NCI-H526 (cell line): ENCODE data around the gene C4B.
"Not testable (repeated sequence)": the region's sequence is repeated elsewhere in the genome, so short reads cannot be mapped to it uniquely, and the experiment has no call there.

Source experiments
- DNase-seq, 2 experiments: peaks; one replicate each; lab custom pipeline; 2025; lab: John Stamatoyannopoulos, UW

C4B gene

DNA sequence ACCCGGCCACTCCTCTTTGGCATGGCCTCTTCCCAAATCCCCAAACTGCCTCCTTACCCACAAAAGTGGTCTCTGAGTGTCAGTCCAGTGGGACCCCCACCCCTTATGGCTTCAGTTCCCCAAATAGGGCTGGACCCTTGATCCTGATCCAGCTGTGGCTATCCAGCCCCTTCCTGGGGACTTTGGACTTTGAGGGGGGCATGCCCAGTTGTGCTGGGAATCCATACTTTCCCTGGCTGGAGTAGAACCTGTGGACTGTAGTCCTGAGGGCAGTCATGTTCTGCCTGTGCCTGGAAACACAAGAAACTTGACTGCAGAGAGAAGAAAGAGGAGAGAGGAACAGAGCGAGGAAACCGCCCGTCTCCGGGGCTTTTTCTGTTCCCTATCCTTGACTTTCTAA, 22.5 kb downstream of the C4B start:
- DNase-seq: not testable (repeated sequence)

DNA sequence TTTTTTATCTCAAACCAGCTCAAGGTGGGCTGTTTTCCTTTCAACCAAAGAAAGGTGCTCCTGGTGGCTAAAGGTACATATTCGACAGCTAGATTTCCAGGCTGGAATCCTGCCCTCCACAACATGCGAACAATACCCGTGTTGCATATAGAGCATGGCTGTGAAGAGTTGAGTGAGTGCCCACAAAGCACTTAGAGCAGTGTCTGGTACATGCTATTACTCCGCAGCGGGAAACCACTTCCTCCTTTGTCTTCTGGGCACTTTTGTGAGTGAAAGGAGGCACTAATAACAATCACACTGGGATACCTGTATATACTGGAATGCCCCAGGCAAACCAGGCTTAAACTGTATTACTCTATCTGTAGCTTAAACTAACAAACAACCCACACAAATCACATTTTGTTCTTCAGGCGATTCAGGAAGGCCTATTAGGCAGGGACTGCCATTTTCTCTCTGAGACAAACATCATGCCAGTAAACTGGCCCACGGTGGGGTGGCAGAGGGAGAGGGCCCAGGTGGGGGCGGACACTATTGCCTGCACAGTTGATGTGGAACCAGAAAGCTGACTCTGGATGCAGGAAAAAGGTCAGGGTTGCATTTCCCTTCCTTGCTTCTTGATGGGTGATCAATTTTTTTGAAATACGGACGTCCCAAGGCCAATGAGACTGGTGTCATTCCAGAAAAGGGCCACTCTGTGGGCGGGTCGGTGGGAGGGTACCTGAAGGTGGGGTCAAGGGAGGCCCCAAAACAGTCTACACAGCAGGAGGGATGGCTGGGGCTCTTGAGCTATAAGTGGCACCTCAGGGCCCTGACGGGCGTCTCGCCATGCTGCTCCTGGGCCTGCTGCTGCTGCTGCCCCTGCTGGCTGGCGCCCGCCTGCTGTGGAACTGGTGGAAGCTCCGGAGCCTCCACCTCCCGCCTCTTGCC, 23.3 kb downstream of the C4B start, which contains the start of gene CYP21A2:
CYP21A2 (plus strand) TSS at position 818 of the 927 bp plus-strand sequence; CDS start at position 826, 8 bp downstream.
- not testable (repeated sequence) for DNase-seq

DNA sequence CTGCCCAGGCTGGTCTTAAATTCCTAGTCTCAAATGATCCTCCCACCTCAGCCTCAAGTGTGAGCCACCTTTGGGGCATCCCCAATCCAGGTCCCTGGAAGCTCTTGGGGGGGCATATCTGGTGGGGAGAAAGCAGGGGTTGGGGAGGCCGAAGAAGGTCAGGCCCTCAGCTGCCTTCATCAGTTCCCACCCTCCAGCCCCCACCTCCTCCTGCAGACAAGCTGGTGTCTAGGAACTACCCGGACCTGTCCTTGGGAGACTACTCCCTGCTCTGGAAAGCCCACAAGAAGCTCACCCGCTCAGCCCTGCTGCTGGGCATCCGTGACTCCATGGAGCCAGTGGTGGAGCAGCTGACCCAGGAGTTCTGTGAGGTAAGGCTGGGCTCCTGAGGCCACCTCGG, 24.3 kb downstream of the C4B start:
- DNase-seq: not testable (repeated sequence)

DNA sequence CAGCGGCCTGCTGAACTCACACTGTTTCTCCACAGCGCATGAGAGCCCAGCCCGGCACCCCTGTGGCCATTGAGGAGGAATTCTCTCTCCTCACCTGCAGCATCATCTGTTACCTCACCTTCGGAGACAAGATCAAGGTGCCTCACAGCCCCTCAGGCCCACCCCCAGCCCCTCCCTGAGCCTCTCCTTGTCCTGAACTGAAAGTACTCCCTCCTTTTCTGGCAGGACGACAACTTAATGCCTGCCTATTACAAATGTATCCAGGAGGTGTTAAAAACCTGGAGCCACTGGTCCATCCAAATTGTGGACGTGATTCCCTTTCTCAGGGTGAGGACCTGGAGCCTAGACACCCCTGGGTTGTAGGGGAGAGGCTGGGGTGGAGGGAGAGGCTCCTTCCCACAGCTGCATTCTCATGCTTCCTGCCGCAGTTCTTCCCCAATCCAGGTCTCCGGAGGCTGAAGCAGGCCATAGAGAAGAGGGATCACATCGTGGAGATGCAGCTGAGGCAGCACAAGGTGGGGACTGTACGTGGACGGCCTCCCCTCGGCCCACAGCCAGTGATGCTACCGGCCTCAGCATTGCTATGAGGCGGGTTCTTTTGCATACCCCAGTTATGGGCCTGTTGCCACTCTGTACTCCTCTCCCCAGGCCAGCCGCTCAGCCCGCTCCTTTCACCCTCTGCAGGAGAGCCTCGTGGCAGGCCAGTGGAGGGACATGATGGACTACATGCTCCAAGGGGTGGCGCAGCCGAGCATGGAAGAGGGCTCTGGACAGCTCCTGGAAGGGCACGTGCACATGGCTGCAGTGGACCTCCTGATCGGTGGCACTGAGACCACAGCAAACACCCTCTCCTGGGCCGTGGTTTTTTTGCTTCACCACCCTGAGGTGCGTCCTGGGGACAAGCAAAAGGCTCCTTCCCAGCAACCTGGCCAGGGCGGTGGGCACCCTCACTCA, 25.0 kb downstream of the C4B start:
- not testable (repeated sequence) for DNase-seq

DNA sequence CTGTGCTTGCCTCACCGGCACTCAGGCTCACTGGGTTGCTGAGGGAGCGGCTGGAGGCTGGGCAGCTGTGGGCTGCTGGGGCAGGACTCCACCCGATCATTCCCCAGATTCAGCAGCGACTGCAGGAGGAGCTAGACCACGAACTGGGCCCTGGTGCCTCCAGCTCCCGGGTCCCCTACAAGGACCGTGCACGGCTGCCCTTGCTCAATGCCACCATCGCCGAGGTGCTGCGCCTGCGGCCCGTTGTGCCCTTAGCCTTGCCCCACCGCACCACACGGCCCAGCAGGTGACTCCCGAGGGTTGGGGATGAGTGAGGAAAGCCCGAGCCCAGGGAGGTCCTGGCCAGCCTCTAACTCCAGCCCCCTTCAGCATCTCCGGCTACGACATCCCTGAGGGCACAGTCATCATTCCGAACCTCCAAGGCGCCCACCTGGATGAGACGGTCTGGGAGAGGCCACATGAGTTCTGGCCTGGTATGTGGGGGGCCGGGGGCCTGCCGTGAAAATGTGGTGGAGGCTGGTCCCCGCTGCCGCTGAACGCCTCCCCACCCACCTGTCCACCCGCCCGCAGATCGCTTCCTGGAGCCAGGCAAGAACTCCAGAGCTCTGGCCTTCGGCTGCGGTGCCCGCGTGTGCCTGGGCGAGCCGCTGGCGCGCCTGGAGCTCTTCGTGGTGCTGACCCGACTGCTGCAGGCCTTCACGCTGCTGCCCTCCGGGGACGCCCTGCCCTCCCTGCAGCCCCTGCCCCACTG, 25.9 kb downstream of the C4B start:
- not testable (repeated sequence) for DNase-seq

DNA sequence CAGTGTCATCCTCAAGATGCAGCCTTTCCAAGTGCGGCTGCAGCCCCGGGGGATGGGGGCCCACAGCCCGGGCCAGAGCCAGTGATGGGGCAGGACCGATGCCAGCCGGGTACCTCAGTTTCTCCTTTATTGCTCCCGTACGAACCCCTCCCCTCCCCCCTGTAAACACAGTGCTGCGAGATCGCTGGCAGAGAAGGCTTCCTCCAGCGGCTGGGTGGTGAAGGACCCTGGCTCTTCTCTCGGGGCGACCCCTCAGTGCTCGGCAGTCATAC, 26.4 kb downstream of the C4B start:
- not testable (repeated sequence) for DNase-seq

DNA sequence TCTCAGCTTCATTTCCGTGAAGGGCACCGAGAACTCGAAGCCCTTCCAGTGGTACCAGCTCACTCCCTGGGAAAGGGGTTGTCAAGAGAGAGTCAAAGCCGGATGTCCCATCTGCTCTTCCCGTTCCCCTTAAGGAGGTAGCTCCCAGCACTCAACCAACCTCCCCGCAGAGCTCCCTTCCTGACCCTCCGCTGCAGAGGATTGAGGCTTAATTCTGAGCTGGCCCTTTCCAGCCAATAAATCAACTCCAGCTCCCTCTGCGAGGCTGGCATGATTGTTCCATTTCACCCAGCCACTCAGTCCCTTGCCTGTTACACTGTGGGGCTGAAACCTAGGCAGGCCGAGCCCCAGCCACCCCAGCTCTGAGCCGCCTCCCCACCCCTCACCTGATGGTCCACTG, 26.8 kb downstream of the C4B start:
- not testable (repeated sequence) for DNase-seq

DNA sequence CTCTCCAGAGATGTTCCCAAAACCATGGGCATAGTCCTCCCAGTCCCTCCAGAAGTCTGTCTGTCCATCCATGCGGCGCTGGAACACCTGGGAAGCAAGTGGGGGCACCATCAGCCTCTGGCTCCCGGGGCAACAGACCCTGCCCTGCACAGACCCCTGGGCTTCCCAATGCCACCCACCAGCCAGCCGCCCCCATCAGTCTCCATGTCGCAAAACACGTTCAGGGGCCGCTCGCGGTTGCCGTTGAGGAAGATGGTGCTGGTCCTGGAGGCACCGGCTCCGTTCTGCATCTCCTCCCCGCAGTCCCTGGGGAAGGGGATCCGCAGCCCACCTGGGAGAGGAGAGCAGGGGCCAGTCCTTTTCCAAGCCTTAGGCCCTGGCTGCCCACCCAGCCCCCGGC, 27.7 kb downstream of the C4B start:
- not testable (repeated sequence) for DNase-seq

DNA sequence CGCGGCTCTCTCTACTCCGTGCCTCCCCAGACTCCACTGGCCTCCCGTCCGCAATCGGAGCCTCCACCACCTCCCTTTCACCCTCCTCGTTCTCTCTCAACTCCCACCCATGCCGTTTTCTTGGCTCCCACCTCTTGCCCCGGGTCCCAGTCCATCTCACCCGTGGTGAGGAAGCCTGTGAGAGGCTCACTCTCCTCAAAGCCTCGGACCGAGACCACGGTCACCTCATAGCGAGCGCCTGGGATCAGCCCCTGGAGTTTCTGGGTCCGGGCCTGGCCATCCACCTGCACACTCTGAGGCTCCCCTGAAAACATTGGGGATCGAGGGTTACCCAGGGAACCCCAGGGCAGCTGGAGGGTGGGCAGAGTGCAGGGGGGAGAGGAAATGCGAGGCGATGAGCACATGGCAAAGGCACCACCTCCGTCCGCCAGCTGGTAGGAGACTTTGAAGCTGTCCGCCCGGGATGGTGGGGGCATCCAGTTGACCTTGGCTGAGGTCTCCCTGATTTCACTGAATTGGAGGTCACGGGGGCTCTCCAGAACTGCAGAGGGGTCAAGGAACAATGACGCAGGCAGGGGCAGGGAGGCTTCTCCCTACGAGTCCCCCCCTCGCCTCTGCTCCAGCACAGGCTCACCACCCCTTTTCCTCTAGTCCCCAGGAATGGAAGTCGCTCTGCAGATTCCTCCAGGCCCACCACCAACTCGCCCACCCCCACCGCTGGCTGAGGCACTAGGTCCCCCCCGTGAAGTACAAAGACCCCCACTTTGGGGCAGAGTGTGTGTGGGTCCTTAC, 29.2 kb downstream of the C4B start:
- DNase-seq: not testable (repeated sequence)

DNA sequence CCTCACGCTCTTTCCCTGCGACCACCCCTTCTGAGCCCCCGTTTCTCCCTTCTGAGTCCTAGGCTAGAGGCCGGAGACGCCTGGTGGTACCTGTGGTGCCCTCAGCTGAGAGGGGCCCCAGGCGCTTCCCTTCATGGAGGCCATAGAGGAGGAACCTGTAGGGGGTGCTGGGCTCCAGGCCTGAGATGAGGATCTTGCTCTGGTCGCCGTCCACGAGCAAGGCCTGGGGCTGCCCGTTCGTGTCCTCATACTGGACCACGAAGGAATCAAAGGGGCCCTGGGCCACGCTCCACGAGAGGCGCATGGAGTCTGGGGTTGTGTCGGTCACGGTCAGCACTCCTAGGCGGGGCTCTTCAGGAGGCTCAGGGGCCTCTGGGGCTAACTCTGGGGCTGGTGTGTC, 30.3 kb downstream of the C4B start:
- DNase-seq: not testable (repeated sequence)

DNA sequence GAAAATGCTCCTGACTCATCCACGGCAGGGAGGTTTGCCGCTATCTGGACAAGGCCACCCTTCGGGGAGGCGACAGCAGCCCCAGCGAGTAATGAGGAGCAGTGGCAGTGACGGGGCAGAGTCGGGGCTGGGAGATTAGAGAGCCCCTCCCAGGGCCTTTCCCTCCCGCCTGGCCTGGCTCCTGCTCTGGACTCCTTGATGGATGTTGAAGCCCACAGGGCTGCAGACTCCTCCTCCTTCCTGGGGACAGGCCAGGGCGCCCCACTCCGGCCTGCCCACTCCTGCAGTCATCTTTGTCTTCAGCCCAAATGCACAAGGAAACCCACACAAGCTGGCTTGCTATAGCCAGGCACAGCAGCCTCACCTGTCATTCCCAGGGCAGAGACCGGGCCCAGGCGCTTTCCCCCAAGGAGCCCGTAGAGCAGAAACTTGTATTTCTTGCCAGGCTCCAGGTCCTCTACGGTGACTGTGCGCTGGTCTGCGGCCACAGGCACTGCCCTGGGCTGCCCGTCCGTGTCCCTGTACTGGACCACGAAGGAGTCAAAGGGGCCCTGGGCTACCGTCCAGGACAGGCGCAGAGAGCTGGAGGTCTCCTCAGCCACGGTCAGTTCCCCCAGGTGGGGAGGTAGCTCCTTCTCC, 31.3 kb downstream of the C4B start:
- DNase-seq: no peak

DNA sequence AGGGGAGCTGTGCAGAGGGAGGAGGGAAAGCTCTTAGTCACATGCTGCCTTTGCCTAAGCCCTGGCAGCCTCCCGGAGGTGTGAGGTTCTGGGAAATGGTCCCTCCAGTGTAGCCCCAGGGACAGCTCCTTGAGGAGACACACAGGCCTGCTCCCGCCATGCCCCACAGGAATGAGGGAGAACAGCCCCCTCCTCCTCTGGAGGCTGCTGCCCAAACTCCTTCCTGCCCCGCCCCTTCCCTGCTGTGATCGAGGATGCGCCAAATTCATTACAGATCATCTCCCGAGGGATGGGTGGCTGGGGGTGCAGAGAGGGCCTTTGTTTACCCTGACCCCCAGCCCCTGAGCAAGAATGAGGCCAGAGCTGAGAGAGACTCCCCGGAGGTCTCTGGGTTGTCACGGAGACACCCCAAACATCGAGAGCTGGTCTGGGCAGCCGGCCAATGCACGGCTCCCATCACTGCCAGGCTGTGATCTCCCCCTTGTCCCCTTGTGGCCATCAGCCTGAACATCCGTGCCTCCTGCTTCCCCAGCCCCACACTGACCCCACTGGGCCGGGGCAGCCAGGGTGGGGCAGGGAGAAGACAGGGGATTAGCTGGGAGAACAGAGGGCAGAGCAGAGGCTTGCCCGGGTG, 32.0 kb downstream of the C4B start:
- DNase-seq: no peak

DNA sequence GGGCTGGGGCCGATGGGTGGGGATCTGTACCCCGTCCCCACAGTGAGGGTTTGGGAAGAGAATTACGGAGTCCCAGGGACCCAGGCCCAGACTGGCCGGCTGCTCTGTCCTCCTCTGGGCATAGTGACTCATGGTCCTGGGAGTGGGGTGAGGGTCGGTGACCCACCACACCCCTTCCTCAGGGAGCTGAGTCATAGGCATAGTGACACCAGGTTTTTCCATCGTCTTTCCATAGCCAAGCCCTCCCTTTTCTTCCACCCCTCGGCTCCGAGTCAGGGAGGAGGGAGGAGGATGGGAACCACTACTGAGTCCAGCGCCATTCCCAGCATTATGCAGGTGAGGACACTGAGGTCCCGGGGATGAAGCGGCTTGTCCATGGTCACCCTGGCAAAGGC, 32.5 kb downstream of the C4B start:
- DNase-seq: no peak

DNA sequence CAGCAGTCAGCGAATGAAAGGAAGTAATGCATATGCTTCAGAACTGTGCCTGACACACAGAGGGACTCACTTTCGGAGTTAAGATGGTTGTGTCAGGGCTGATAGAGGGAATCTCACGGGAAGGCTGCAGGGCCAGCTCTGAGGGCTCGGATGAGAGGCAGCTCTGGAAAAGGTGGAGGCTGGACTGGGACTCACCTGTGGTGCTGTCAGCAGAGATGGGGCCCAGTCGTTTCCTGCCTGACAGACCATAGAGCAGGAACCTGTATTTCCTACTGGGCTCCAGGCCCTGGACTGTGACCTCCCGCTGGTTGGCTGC, 32.9 kb downstream of the C4B start:
- no peak for DNase-seq

DNA sequence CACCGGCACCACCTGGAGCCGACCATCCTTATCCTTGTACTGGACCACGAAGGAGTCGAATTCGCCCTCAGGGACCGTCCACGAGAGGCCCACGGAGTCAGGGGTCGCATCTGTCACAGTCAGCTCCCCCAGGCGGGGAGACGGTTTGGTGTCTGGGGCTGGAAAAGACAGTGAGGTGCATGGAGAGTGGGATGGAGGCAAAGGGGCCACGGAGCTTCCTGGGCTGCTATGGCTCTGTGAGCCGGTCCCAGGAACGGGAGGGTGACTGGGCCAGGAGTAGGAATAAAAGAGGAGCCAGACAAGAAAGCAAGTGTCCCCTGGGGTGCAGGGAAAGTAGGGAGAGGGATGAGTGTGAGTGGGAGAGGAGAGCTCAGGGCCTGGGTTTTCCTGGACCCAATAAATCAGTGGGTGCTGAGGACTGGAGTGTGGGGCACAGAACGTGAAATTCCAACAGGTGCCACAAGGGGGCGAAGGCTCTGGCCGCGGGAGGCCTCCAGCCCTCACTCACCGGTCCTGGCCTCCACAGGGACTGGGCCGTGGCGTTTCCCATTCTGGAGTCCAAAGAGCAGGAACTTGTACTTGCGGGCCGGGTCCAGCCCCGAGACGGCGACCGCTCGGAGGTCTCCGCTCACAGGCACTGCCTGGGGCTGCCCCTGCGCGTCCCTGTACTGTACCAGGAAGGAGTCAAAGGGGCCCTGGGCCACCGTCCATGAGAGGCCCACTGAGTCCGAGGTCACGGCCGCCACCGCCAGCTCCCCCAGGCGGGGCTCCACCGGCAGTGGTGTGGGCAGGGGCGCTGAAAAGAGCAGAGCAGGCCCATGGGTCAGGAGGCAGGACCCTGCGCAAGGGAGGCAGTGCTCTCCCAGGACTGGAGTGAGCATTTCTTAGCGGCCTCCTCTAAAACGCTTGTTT, 33.5 kb downstream of the C4B start:
- DNase-seq: peak in 1 of 2 experiments; percentile 60

DNA sequence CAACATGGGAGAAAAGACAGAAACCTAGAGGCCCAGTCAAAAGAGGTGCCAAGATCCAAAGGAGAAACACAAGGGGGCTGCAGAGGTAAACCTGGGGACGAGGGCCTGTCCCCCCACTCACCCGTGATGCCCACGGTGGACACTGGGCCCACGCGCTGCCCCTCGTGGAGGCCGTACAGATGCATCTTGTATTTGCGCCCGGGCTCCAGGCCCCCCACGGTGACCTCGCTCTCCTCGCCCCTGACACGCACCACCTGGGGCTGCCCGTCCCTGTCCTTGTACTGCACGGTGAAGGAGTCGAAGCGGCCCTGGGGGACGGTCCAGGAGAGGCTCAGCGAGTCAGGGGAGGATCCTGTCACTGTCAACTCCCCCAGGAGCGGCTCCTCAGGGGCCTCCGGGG, 34.6 kb downstream of the C4B start:
- DNase-seq: not testable (repeated sequence)

DNA sequence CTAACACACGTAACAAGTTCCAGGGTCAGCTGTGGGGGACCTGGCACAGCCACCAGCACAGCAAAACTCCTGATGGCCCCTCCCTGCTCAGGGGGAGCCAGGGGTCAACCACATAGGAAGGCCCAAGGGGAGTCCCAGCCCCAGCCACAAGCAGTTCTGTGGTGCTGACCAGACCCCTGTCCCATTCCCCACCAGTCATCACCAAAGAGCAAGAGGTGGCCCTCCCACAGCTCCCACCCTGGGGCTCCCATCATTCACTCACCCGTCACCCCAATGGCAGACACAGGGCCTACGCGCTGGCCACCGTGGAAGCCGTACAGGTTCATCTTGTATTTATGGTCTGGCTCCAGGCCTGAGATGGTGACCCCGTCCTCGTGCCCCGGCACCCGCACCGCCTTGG, 35.1 kb downstream of the C4B start:
- DNase-seq: not testable (repeated sequence)

DNA sequence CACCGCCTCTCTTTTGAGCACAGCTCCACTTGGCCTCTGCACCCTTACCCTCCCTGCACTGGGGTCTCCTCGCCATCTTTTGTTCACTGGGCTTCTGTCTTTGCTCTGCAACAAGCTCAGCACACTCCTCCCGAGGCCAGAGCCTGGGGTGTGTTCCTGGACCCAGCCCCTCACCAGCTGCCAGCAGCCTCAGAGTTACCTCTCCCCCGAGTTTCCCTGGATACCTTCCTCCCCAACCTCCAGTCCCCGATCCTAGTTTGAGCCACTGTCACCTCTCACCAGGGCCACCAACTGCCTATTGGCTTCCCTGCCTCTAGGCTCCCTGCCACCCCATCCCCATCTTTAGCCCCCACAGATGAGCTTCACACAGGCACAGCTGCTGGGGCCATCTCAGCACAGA, 36.0 kb downstream of the C4B start:
- no peak for DNase-seq

DNA sequence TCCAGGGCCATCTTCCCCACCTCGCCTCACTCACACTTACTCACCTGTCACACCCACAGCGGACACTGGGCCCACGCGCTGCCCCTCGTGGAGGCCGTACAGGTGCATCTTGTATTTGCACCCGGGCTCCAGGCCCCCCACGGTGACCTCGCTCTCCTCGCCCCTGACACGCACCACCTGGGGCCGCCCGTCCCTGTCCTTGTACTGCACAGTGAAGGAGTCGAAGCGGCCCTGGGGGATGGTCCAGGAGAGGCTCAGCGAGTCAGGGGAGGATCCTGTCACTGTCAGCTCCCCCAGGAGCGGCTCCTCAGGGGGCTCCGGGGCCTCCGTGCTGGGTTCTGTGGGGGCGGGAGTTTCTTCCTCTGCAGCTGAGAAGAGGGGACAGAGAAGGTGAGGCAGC, 38.0 kb downstream of the C4B start:
- DNase-seq: not testable (repeated sequence)
